ENCODE measurements around the gene KCNE5. TPM values are rescaled to one million over a fixed set of nuclear protein-coding genes. Genes with fewer than 3 reads are reported as not detected.

The KCNE5 gene
- total RNA-seq, 1 experiment from 2014 or later = 3.7 TPM

GRCh38 chrX:109596015-109596414 lies 29.0 kb downstream of the KCNE5 start:
- TF ChIP-seq CTCF (conservative IDR thresholded peaks at IDR 0.05) = no peak
- no peak overlapping the region for H2BK120ac ChIP-seq (ENCODE audit: low read depth, low read length, poor library complexity, severe bottlenecking)
- no peak overlapping the region for H3K14ac ChIP-seq (ENCODE audit: insufficient read depth, low read length)

More at GRCh38 chrX:109596015-109596414, 29.0 kb downstream of the KCNE5 start:
- Mint-ChIP-seq H3K36me3 (ENCODE audit: insufficient read depth in 1 of 3, low read depth in 3 of 3) (no peaks in the 10 kb centered on the region), H3K9me3 (no peaks in the 10 kb centered on the region), H3K27me3 (ENCODE audit: low read depth) (peaks cover 5% of the 10 kb centered on the region; the same call in 1 of the 2 replicates), H3K4me1 (peaks cover 6 to 14% of the 10 kb centered on the region in 2 experiments), H3K4me3 (no peak overlapping the region), H3K27ac (no peak overlapping the region)
- Histone ChIP-seq H4K5ac (ENCODE audit: insufficient read length, low read depth, low read length) (no peak overlapping the region), H2BK15ac (ENCODE audit: low read depth, low read length) (no peak overlapping the region), H3K18ac (ENCODE audit: insufficient read length, low read depth, low read length) (no peak overlapping the region), H3K79me1 (ENCODE audit: insufficient read depth, low read depth, low read length, poor library complexity, severe bottlenecking) (no peaks in the 10 kb centered on the region), H2AK5ac (ENCODE audit: insufficient read length, low read length) (no peak overlapping the region), H3K4me1 (ENCODE audit: insufficient read depth, low read length) (no peaks in the 10 kb centered on the region; the same call in 1 of the 2 replicates), H3K56ac (ENCODE audit: insufficient read length, low read depth, low read length) (no peak overlapping the region), H3K4ac (ENCODE audit: low read depth, low read length) (no peak overlapping the region), H3K27ac (ENCODE audit: insufficient read length, low read depth, low read length) (no peak overlapping the region), H3K23me2 (ENCODE audit: insufficient read length, low read depth, low read length, poor library complexity, severe bottlenecking) (no peaks in the 10 kb centered on the region), H3K27me3 (ENCODE audit: insufficient read depth, low read length) (no peaks in the 10 kb centered on the region), H3K9me3 (ENCODE audit: control insufficient read depth, low read depth, low read length) (no peaks in the 10 kb centered on the region), H3K79me2 (ENCODE audit: insufficient read depth, low read length) (no peaks in the 10 kb centered on the region), H3K23ac (ENCODE audit: insufficient read length, low read depth, low read length) (no peak overlapping the region), H2BK5ac (ENCODE audit: insufficient read length, low read length) (no peak overlapping the region), H2BK20ac (ENCODE audit: low read depth, low read length, poor library complexity, severe bottlenecking) (no peak overlapping the region), H4K8ac (replicated peaks; ENCODE audit: insufficient read length, low read depth, low read length) (no peak overlapping the region), H2AFZ (ENCODE audit: low read length) (no peak overlapping the region), H3K9ac (ENCODE audit: extremely low read depth, insufficient read length, low read length) (no peak overlapping the region), H3T11ph (ENCODE audit: low read length) (no peak overlapping the region), H2BK12ac (ENCODE audit: insufficient read length, low read depth, low read length) (no peak overlapping the region), H3K4me2 (ENCODE audit: insufficient read depth, insufficient read length, low read length) (no peak overlapping the region), H4K20me1 (ENCODE audit: control insufficient read depth, insufficient read depth, insufficient read length) (no peaks in the 10 kb centered on the region), H4K91ac (ENCODE audit: insufficient read length, low read depth, low read length) (no peak overlapping the region)
- no peak for DNase-seq
- WGBS (ENCODE audit: extremely low coverage, insufficient read length, low lambda C conversion rate) = no CpG with 5 or more reads among the region's 3 CpGs

Data from H9 (cell line).